ENCODE measurements around the gene NAT14.

NAT14 gene

GRCh38 chr19:55453511-55454260 lies 31.3 kb upstream of the NAT14 start:
- DNase-seq: peak; percentile 50

DNA sequence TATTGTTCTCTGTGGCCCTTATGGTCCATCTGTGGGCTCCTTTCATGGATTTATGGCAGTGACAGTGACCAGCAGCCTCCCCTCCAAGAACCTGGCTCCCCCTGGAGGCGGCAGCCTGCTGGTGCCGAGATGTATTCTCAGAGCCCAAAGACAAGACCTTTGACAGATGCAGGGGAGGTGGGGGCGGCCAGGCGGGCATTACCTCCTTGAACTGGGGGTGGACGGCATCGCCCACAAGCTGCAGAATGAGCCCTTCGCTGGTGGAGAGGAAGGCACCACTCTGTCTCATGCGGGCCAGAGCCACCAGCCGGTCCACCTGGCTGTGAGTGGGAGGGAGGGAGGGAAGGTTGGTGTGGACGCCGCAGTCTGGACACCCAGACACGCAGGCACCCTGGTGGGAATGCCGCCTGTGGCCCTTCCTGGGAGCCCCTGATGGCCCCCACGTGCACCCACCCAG lies 30.2 kb upstream of the NAT14 start:
- peak; percentile 81 for DNase-seq

GRCh38 chr19:55455576-55456235 lies 29.3 kb upstream of the NAT14 start:
- no peak for DNase-seq

GRCh38 chr19:55456347-55456746 lies 28.6 kb upstream of the NAT14 start:
- no peak for DNase-seq

GRCh38 chr19:55457683-55458457 lies 27.1 kb upstream of the NAT14 start:
- DNase-seq: no peak

DNA sequence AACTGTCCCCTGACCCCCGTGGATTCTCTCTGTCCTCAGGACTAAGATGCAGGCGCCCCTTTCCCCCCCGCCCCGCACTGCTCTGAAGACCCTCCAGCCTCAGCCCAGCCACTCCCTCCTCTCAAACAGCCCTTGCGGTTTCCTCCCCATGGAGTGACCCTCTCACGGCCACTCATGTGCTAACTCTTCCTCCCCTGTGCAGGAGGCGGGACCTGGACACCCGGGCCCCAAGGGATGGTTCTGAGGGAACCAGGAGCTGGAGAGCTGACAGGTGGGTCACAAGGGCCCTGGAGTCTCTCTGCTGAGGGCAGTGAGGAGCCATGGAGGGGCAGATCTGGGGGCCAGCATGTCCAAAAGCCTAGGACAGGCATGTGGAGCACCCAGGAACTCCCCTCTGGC lies 25.4 kb upstream of the NAT14 start:
- DNase-seq: no peak

- peak; percentile 43 for DNase-seq
These were observed 24.9 kb upstream of the NAT14 start for GRCh38 chr19:55459950-55460657.

GRCh38 chr19:55460670-55461258 lies 24.2 kb upstream of the NAT14 start:
- DNase-seq: peak; percentile 66

- peak; percentile 100 for DNase-seq
These were observed 23.6 kb upstream of the NAT14 start, which contains the start of gene ISOC2 for GRCh38 chr19:55461259-55461973. TSS of gene ISOC2 (minus strand) at chr19:55461642. CDS start at chr19:55456486, 5,156 bp downstream.

DNA sequence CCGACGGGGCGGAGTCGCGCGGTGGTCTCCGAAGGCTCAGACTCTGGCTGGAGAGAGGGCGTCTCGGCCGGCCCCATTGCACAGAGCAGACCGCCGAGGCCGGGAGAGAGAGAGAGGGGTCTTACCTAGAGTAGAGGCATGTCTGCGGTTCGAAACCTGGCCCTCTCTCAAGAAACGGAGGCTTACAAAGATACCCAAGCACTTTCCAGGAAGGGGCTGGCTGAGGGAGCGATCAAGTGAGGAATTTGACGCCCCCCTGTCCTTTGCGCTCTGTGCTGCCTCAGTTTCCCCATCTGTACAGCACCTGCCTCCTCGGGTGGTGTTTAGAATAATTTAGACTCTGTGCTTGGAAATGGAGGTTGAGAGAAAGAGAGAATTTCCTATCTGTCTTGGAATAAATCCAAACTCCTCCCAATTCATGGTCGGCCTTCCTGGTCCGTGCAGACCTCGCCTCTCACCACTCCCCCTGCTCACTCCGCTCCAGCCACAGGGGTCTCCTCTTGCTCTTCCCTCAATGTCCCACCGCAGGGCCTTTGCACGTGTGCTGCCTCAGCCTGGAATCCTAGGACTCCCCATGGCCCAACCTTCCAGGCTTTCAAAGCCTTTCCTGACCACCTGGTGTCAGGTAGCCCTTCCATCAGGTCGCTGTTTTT lies 22.9 kb upstream of the NAT14 start:
- DNase-seq: peak; percentile 63

GRCh38 chr19:55462722-55463121 lies 22.3 kb upstream of the NAT14 start:
- DNase-seq: peak; percentile 28

DNA sequence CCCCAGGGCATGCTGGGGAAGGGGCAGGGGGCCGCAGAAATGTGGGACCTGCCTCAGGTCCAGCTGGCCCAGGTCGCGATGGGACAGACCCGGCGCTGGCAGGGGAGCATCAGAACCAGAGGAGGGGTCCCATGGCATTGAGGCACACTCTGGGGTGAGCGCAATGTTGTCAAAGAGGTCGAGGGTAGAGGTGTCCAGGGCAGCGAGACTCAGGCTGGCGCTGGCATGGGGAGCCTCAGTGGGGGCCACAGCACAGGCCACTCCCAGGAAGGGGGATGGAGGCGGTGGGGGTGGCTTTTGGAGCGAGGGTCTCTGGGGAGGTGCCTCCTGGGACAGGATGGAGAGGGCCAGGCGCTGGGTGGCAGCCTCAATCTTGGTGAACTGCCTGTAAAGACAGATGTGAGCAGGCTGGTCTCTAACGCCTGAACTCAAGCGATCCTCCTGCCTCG lies 21.4 kb upstream of the NAT14 start:
- peak; percentile 24 for DNase-seq

GRCh38 chr19:55464039-55464661 lies 20.8 kb upstream of the NAT14 start:
- DNase-seq: no peak

DNA sequence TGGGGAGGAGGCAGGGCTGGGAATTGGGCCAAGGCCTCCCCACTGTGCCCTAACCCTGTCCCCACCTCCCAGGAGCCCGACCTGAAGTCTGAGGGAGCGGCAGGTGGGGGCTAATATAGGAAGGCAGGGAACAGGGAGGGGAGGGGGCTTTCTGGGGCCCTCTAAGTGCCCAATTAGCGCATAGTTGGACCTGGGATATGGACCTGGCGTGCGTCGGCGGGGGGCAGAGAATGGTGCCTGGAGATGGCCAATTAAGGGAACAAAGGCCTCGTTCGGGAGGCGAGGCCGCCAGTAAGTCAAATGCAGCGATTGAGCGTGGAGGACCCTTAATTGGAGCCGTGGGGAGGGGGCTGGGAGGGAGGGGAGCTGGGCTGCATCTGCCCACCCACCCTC lies 20.3 kb upstream of the NAT14 start, which contains the start of gene C19orf85:
Gene C19orf85 (minus strand): TSS at position 90 of the 393 bp plus-strand sequence. CDS start 197 bp downstream, outside the sequence.
- DNase-seq: no peak

GRCh38 chr19:55465460-55466240 lies 19.3 kb upstream of the NAT14 start:
- DNase-seq: peak; percentile 27

DNA sequence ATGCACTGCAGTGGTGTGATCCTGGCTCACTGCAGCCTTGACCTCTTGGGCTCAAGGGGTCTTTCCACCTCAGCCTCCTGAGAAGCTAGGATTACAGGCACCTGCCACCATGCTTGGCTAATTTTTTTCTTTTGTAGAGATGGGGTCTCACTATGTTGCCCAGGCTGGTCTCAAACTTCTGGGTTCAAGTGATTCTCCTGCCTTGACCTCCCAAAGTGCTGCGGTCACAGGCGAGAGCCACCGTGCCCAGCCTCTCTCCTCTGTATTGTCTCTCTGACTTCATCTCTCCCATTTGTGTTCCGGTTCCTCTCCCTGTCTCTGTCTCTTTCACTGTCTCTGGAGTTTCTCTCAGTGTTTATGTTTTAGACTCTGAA lies 18.8 kb upstream of the NAT14 start:
- DNase-seq: no peak

GRCh38 chr19:55467236-55468053 lies 17.5 kb upstream of the NAT14 start:
- DNase-seq: peak; percentile 65

DNA sequence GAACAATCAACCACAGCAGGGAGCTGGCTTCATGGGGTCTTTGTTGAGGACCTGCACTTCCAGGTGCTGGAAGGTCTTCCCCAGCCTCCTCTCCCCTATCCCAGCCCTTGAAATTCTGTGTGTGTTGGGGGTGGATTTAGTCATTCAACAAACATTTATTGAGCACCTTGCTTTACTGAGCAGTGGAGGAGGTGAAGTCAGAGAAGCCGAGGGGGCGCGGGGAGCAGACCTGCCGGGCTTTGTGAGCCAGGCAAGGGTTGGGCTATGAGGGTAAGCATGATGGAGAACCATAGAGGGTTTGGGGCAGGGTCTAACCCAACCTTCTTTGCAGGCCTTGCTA lies 17.0 kb upstream of the NAT14 start:
- DNase-seq: peak; percentile 65

GRCh38 chr19:55471266-55471665 lies 13.7 kb upstream of the NAT14 start:
- DNase-seq: no peak
